ENCODE results near the gene DYNC1LI2.

- no peak for TF ChIP-seq CTCF (IDR thresholded peaks at IDR 0.05; ENCODE audit: low read depth, low read length)
- TF ChIP-seq EZH2phosphoT487 (IDR thresholded peaks at IDR 0.05; ENCODE audit: low read depth) = no peak
These were observed 45.5 kb downstream of the DYNC1LI2 start for GRCh38 chr16:66705790-66706505.
